ENCODE measurements around the gene CPAMD8. TPM values are rescaled to one million over a fixed set of nuclear protein-coding genes. Genes with fewer than 3 reads are reported as not detected.

Gene CPAMD8
- total and polyA plus RNA-seq, 2 of the 8 experiments (the other 6 are each of a cell fraction or from before 2014, with no cell fraction given), result 6.1 to 9.2 TPM

- TF ChIP-seq E2F6 (IDR thresholded peaks at IDR 0.05) (no peak), CREB1 (IDR thresholded peaks at IDR 0.05) (no peak)
Observed at GRCh38 chr19:17002455-17002854, 24.2 kb downstream of the CPAMD8 start (continued).

Data from H1 (cell line).